ENCODE measurements around the gene FBXO11.
A peak's percentile ranks its signal among the peaks of the same experiment; 100 is the strongest.

The FBXO11 gene

GRCh38 chr2:47783486-47784351 lies 122.6 kb downstream of the FBXO11 start:
- no peak for DNase-seq

- DNase-seq, result peak; percentile 77
Measured at GRCh38 chr2:47782671-47783485, 123.4 kb downstream of the FBXO11 start, which contains the start of gene MSH6. Gene MSH6 (plus strand): TSS chr2:47783145. CDS start chr2:47783234, 89 bp downstream.

- DNase-seq, result no peak
Measured at GRCh38 chr2:47782381-47782670, 124.0 kb downstream of the FBXO11 start.

GRCh38 chr2:47779426-47779790 lies 126.9 kb downstream of the FBXO11 start:
- no peak for DNase-seq

- DNase-seq, result no peak
Measured at GRCh38 chr2:47778698-47779425, 127.4 kb downstream of the FBXO11 start.

GRCh38 chr2:47777277-47777937 lies 128.9 kb downstream of the FBXO11 start:
- DNase-seq, result no peak

- DNase-seq, result no peak
Measured at GRCh38 chr2:47774567-47774966, 131.7 kb downstream of the FBXO11 start.

GRCh38 chr2:47772343-47772742 lies 134.0 kb downstream of the FBXO11 start:
- DNase-seq, result no peak

GRCh38 chr2:47771211-47771610 lies 135.1 kb downstream of the FBXO11 start:
- DNase-seq, result peak; percentile 39

GRCh38 chr2:47769318-47769717 lies 137.0 kb downstream of the FBXO11 start:
- DNase-seq, result no peak

- DNase-seq, result peak; percentile 6
Measured at GRCh38 chr2:47767880-47768609, 138.3 kb downstream of the FBXO11 start.

GRCh38 chr2:47767497-47767844 lies 138.8 kb downstream of the FBXO11 start:
- DNase-seq, result no peak

GRCh38 chr2:47751856-47752414 lies 154.4 kb downstream of the FBXO11 start:
- no peak for DNase-seq

GRCh38 chr2:47747878-47748277 lies 158.4 kb downstream of the FBXO11 start:
- no peak for DNase-seq

GRCh38 chr2:47744074-47744473 lies 162.2 kb downstream of the FBXO11 start:
- no peak for DNase-seq

GRCh38 chr2:47741637-47742036 lies 164.7 kb downstream of the FBXO11 start:
- no peak for DNase-seq

- DNase-seq, result no peak
Measured at GRCh38 chr2:47741101-47741500, 165.2 kb downstream of the FBXO11 start.

All from DMS 273 treated with DMSO at 0.1 percent for 48 hours (cell line).